Measurements from ENCODE around the gene IPO4. TPM values are rescaled to one million over a fixed set of nuclear protein-coding genes. Genes with fewer than 3 reads are reported as not detected.

Gene IPO4
- total and polyA plus RNA-seq, 2 of the 4 experiments (the other 2 are of a cell fraction): 37.6 to 39.4 TPM

GRCh38 chr14:24232121-24232644 is 43.6 kb upstream of the IPO4 start, which contains the start of gene NEDD8:
Gene NEDD8 (minus strand): TSS chr14:24232367. CDS start chr14:24232267, 100 bp downstream.
- WGBS, 2 experiments (ENCODE audit: extremely low coverage in 2 of 2, insufficient read length in 1 of 2): 0% methylated on average over 19 of the region's 30 CpGs; no CpG with 5 or more reads in 1 of the 2 experiments
- peak within 1 kb of the TSS; percentile 92 for H4K5ac ChIP-seq (ENCODE audit: low read depth, low read length)
- CTCF ChIA-PET: no interaction called here

More at GRCh38 chr14:24232121-24232644, 43.6 kb upstream of the IPO4 start, which contains the start of gene NEDD8:
- peak within 1 kb of the TSS; percentile 91 for H3K9ac ChIP-seq (ENCODE audit: low read depth, low read length)
- H2AFZ ChIP-seq (replicated peaks; ENCODE audit: low read length, poor library complexity): peak within 1 kb of the TSS; percentile 100
- H2BK15ac ChIP-seq (ENCODE audit: low read depth, low read length): peak within 1 kb of the TSS; percentile 79
- H3K4me1 ChIP-seq (ENCODE audit: control insufficient read depth, insufficient read depth, low read length): peaks cover 8% of the 10 kb centered on the region
- H2BK120ac ChIP-seq (ENCODE audit: low read depth, low read length): peak within 1 kb of the TSS; percentile 96
- ATAC-seq (ENCODE audit: low read depth) (peak; percentile 91), DNase-seq (peak; percentile 97)
- H4K91ac ChIP-seq (ENCODE audit: insufficient read depth, low read depth, low read length): peak within 1 kb of the TSS; percentile 97
- peak within 1 kb of the TSS; percentile 92 for H2BK5ac ChIP-seq (ENCODE audit: low read depth, low read length, poor library complexity, severe bottlenecking)
- peak within 1 kb of the TSS; percentile 99 for H3K14ac ChIP-seq (replicated peaks; ENCODE audit: low read depth, low read length)
- peak within 1 kb of the TSS; percentile 91 for H3K27ac ChIP-seq (ENCODE audit: insufficient read depth, low read length)
- no peaks in the 10 kb centered on the region for H3K9me3 ChIP-seq (ENCODE audit: control insufficient read depth, insufficient read depth, low read length)
- TF ChIP-seq CTCF (conservative IDR thresholded peaks at IDR 0.05; ENCODE audit: low read depth, low read length) (no peak), RCOR1 (IDR thresholded peaks at IDR 0.05; ENCODE audit: insufficient replicate concordance, low read length) (no peak), MAZ (IDR thresholded peaks at IDR 0.05; ENCODE audit: borderline replicate concordance, low read depth, low read length) (peak; percentile 54; the same call in 1 of the 2 replicates), MXI1 (IDR thresholded peaks at IDR 0.05; ENCODE audit: borderline replicate concordance, low read depth, low read length) (peak; percentile 9; the same call in 1 of the 2 replicates), CEBPB (IDR thresholded peaks at IDR 0.05; ENCODE audit: low read depth, low read length) (peak; percentile 92), MAFK (IDR thresholded peaks at IDR 0.05; ENCODE audit: low read depth, low read length) (peak; percentile 49; the same call in 1 of the 2 replicates), POLR2A (IDR thresholded peaks at IDR 0.05; ENCODE audit: low read depth, low read length) (peak; percentile 17; the same call in 1 of the 2 replicates), FOS (IDR thresholded peaks at IDR 0.05; ENCODE audit: low read depth, low read length) (no peak)
- H3K9me1 ChIP-seq (ENCODE audit: insufficient read depth, low read length): peaks cover 15% of the 10 kb centered on the region
- no TSS peak for BruUV-seq (replicated peaks)
- peak within 1 kb of the TSS; percentile 98 for H3K23ac ChIP-seq (ENCODE audit: low read depth, low read length)
- peak within 1 kb of the TSS; percentile 78; the same call in 1 of the 2 replicates for H2BK20ac ChIP-seq (ENCODE audit: low read depth, low read length)
- H3K36me3 ChIP-seq (ENCODE audit: control insufficient read depth, insufficient read depth, low read length): peaks cover 16% of the 10 kb centered on the region
- H3K27me3 ChIP-seq (ENCODE audit: control insufficient read depth, insufficient read depth, low read length): no peaks in the 10 kb centered on the region
- peak within 1 kb of the TSS; percentile 56 for H3K4me3 ChIP-seq (ENCODE audit: insufficient read depth, low read depth, low read length)
- peak within 1 kb of the TSS; percentile 99 for H2AK9ac ChIP-seq (replicated peaks; ENCODE audit: low read depth, low read length, poor library complexity)
- no peaks in the 10 kb centered on the region for H4K20me1 ChIP-seq (ENCODE audit: insufficient read depth, low read length)
- peak within 1 kb of the TSS; percentile 98 to 100 for H4K8ac ChIP-seq (ENCODE audit: low read depth in 2 of 2, low read length in 2 of 2)
- peak within 1 kb of the TSS; percentile 97 for H2AK5ac ChIP-seq (ENCODE audit: low read depth, low read length)
- in situ Hi-C loops (cut with MboI; ENCODE audit: low sequenced_read_pairs): loop anchor here (10.0 kb wide), 1 partner anchor 203 kb away; no protein-coding TSS in a partner anchor
- peak within 1 kb of the TSS; percentile 97 for H3K56ac ChIP-seq (ENCODE audit: extremely low read depth, insufficient read depth, low read length)
- peak within 1 kb of the TSS; percentile 98 for H3K4ac ChIP-seq (ENCODE audit: low read depth, low read length)
- peaks cover 47 to 81% of the 10 kb centered on the region in 2 experiments for H3K79me1 ChIP-seq (ENCODE audit: low read depth in 1 of 2, low read length in 2 of 2)
- dilution Hi-C loops (cut with HindIII; ENCODE audit: low sequenced_read_pairs, unreplicated experiment): no loop called here
- POLR2A ChIA-PET (ENCODE audit: unreplicated experiment): no interaction called here
- H3K4me2 ChIP-seq (ENCODE audit: low read depth, low read length): peak within 1 kb of the TSS; percentile 98
- H3K18ac ChIP-seq (ENCODE audit: low read depth, low read length): peak within 1 kb of the TSS; percentile 67
- intact Hi-C loops (cut with micrococcal nuclease): loop anchor here (1.0 kb wide), 1 partner anchor 16 kb away; the partner anchor contains the start of gene MDP1
